ENCODE results near the gene ELAPOR2. TPM values are rescaled to one million over a fixed set of nuclear protein-coding genes. Genes with fewer than 3 reads are reported as not detected.

ELAPOR2 gene
- total and polyA plus RNA-seq, 7 donors: 1.2 to 15.9 (median 3.3) TPM

- ATAC-seq: no peak
- Histone ChIP-seq H3K4me3 (no peak overlapping the region), H3K27me3 (ENCODE audit: insufficient read depth in 3 of 3, low read length in 2 of 3) (no peaks in the 10 kb centered on the region), H3K4me1 (no peaks in the 10 kb centered on the region), H3K36me3 (ENCODE audit: insufficient read depth in 1 of 2, low read depth in 1 of 2) (no peaks in the 10 kb centered on the region), H3K27ac (no peak overlapping the region), H3K9me3 (no peaks in the 10 kb centered on the region)
- no peak for TF ChIP-seq CTCF (IDR thresholded peaks at IDR 0.05)
- intact Hi-C loops (cut with DNase I): no loop called here
- DNase-seq: no peak
Measured at GRCh38 chr7:87067788-87068187, 8.3 kb upstream of the ELAPOR2 start.

- no peaks in the 10 kb centered on the region for H3K27me3 ChIP-seq (ENCODE audit: insufficient read depth in 3 of 3, low read length in 2 of 3)
- 63 to 81% (median 66%) methylated on average over 2 of the region's 2 CpGs for WGBS, 3 donors
- peak in 1 of 4 donors; percentile 9 for ATAC-seq
- peak overlapping the region; percentile 82 for H3K4me3 ChIP-seq
- no peak for TF ChIP-seq CTCF (IDR thresholded peaks at IDR 0.05)
- no peaks in the 10 kb centered on the region for H3K36me3 ChIP-seq (ENCODE audit: insufficient read depth in 1 of 2, low read depth in 1 of 2)
- no peaks in the 10 kb centered on the region for H3K9me3 ChIP-seq
- peaks cover 10% of the 10 kb centered on the region for H3K4me1 ChIP-seq
- intact Hi-C loops (cut with DNase I): no loop called here
- no peak for DNase-seq
- H3K27ac ChIP-seq: peak overlapping the region; percentile 73
Measured at GRCh38 chr7:87060288-87060537, 759 bp upstream of the ELAPOR2 start.

GRCh38 chr7:87058744-87059524 is 520 bp downstream of the ELAPOR2 start:
- H3K4me3 ChIP-seq: peak overlapping the region; percentile 82
- TF ChIP-seq CTCF (IDR thresholded peaks at IDR 0.05): no peak
- intact Hi-C loops (cut with DNase I): loop anchor here in 1 of 2 donors (5.0 kb wide), 2 partner anchors 93 to 107 kb away; partner anchors contain the start of gene DMTF1
- DNase-seq: peak; percentile 28 to 43
- H3K9me3 ChIP-seq: no peaks in the 10 kb centered on the region
- 1% methylated on average over 35 to 40 of the region's 40 CpGs for WGBS, 3 donors
- no peaks in the 10 kb centered on the region for H3K27me3 ChIP-seq (ENCODE audit: insufficient read depth in 3 of 3, low read length in 2 of 3)
- H3K36me3 ChIP-seq (ENCODE audit: insufficient read depth in 1 of 2, low read depth in 1 of 2): no peaks in the 10 kb centered on the region
- H3K27ac ChIP-seq: peak overlapping the region; percentile 73
- H3K4me1 ChIP-seq: peaks cover 10% of the 10 kb centered on the region
- no peak for ATAC-seq

- Histone ChIP-seq H3K36me3 (ENCODE audit: insufficient read depth in 1 of 2, low read depth in 1 of 2) (no peaks in the 10 kb centered on the region), H3K27ac (no peak overlapping the region), H3K4me1 (peaks cover 10% of the 10 kb centered on the region), H3K9me3 (no peaks in the 10 kb centered on the region), H3K4me3 (no peak overlapping the region), H3K27me3 (ENCODE audit: insufficient read depth in 3 of 3, low read length in 2 of 3) (no peaks in the 10 kb centered on the region)
- ATAC-seq (no peak), DNase-seq (no peak)
- no peak for TF ChIP-seq CTCF (IDR thresholded peaks at IDR 0.05)
- intact Hi-C loops (cut with DNase I): loop anchor here in 1 of 2 donors (5.0 kb wide), 2 partner anchors 95 to 105 kb away; partner anchors contain the start of gene DMTF1
- 89 to 94% (median 90%) methylated on average over 2 of the region's 2 CpGs for WGBS, 3 donors
Measured at GRCh38 chr7:87057210-87057609, 2.2 kb downstream of the ELAPOR2 start.

- no peak for TF ChIP-seq CTCF (IDR thresholded peaks at IDR 0.05)
- peaks cover 10% of the 10 kb centered on the region for H3K4me1 ChIP-seq
- intact Hi-C loops (cut with DNase I): loop anchor here in 1 of 2 donors (5.0 kb wide), 2 partner anchors 96 to 104 kb away; partner anchors contain the start of gene DMTF1
- DNase-seq (no peak), ATAC-seq (no peak)
- H3K9me3 ChIP-seq: no peaks in the 10 kb centered on the region
- 58 to 74% (median 66%) methylated on average over 3 of the region's 3 CpGs for WGBS, 3 donors
- no peak overlapping the region for H3K4me3 ChIP-seq
- no peaks in the 10 kb centered on the region for H3K36me3 ChIP-seq (ENCODE audit: insufficient read depth in 1 of 2, low read depth in 1 of 2)
- peak overlapping the region; percentile 5 for H3K27ac ChIP-seq
- no peaks in the 10 kb centered on the region for H3K27me3 ChIP-seq (ENCODE audit: insufficient read depth in 3 of 3, low read length in 2 of 3)
Measured at GRCh38 chr7:87056346-87056745, 3.1 kb downstream of the ELAPOR2 start.

Data from psoas muscle (tissue), 8 donors.